NCI-H460 (cell line): ENCODE measurements around the gene TRIM26. TPM values are rescaled to one million over a fixed set of nuclear protein-coding genes. Genes with fewer than 3 reads are reported as not detected.
A peak's percentile ranks its signal among the peaks of the same experiment; 100 is the strongest.
"Not testable (repeated sequence)": the region's sequence is repeated elsewhere in the genome, so short reads cannot be mapped to it uniquely, and the experiment has no call there.

Experiments used
- DNase-seq: peaks from one replicate; pipeline ENCODE4 v3.0.0-alpha.2; 2016; ENCODE audit warnings: low read depth; ENCODE audit errors: extremely low read depth
- polyA plus RNA-seq: library from polyadenylated mRNA; depleted of rRNA; stranded (reverse); fragments of >200 nt; gene quantifications from 2 replicates; pipeline ENCODE4 v1.2.3, GENCODE V29; 2014; cell fraction: nucleus; rRNA removed
- total RNA-seq: library from RNA; depleted of rRNA; stranded (reverse); fragments of >200 nt; shearing (Covaris generic); gene quantifications from 2 replicates; pipeline ENCODE4 v1.2.3, GENCODE V29; 2014; rRNA removed

The TRIM26 gene
- total RNA-seq, result 14.2 and 17.4 TPM in 2 replicates
- 19.6 and 21.4 TPM in 2 replicates for polyA plus RNA-seq

GRCh38 chr6:30212865-30213666 lies at the start of gene TRIM26:
TSS of gene TRIM26 (minus strand) at chr6:30213406. CDS start at chr6:30199103, 14,303 bp downstream.
- DNase-seq, result peak; percentile 94

GRCh38 chr6:30260036-30260504 lies 46.9 kb upstream of the TRIM26 start:
- DNase-seq, result no peak

- peak; percentile 70 for DNase-seq
Observed at GRCh38 chr6:30259140-30260035, 46.2 kb upstream of the TRIM26 start.

- no peak for DNase-seq
Observed at GRCh38 chr6:30258204-30258603, 45.0 kb upstream of the TRIM26 start.

GRCh38 chr6:30252417-30252816 lies 39.2 kb upstream of the TRIM26 start:
- not testable (repeated sequence) for DNase-seq

GRCh38 chr6:30244560-30244959 lies 31.4 kb upstream of the TRIM26 start:
- DNase-seq, result no peak

GRCh38 chr6:30238178-30238795 lies 25.1 kb upstream of the TRIM26 start:
- DNase-seq, result peak; percentile 29

- no peak for DNase-seq
Observed at GRCh38 chr6:30234356-30234755, 21.1 kb upstream of the TRIM26 start.

- DNase-seq, result no peak
Observed at GRCh38 chr6:30231067-30231466, 17.9 kb upstream of the TRIM26 start.

GRCh38 chr6:30227763-30228487 lies 14.7 kb upstream of the TRIM26 start:
- no peak for DNase-seq

- DNase-seq, result no peak
Observed at GRCh38 chr6:30227242-30227722, 14.1 kb upstream of the TRIM26 start.

GRCh38 chr6:30223339-30223738 lies 10.1 kb upstream of the TRIM26 start:
- DNase-seq, result no peak

GRCh38 chr6:30221956-30222355 lies 8.8 kb upstream of the TRIM26 start:
- not testable (repeated sequence) for DNase-seq

GRCh38 chr6:30221395-30221794 lies 8.2 kb upstream of the TRIM26 start:
- not testable (repeated sequence) for DNase-seq

- DNase-seq, result peak; percentile 33
Observed at GRCh38 chr6:30219244-30219643, 6.0 kb upstream of the TRIM26 start.

- DNase-seq, result no peak
Observed at GRCh38 chr6:30216096-30216495, 2.9 kb upstream of the TRIM26 start.

GRCh38 chr6:30214657-30214982 lies 1.4 kb upstream of the TRIM26 start:
- DNase-seq, result no peak

- peak; percentile 49 for DNase-seq
Observed at GRCh38 chr6:30213957-30214656, 901 bp upstream of the TRIM26 start.

GRCh38 chr6:30213667-30213956 lies 406 bp upstream of the TRIM26 start:
- no peak for DNase-seq

GRCh38 chr6:30211899-30212298 lies 1.3 kb downstream of the TRIM26 start:
- DNase-seq, result no peak
